Prostate gland (tissue), 2 donors: ENCODE measurements around the gene ENTPD1. TPM values are rescaled to one million over a fixed set of nuclear protein-coding genes. Genes with fewer than 3 reads are reported as not detected.
"Not testable (repeated sequence)": the region's sequence is repeated elsewhere in the genome, so short reads cannot be mapped to it uniquely, and the experiment has no call there.

Experiments
- DNase-seq: peaks from one replicate; pipeline ENCODE4 v3.0.0-alpha.2; 2019; ENCODE audit warnings: low spot score
- H3K27ac ChIP-seq, 2 donors: fragments of 200-600 bp; sonication (generic); 2 replicates each; pipeline ENCODE4 v1.5.1; 2017 to 2019
- H3K27me3 ChIP-seq: fragments of 200-600 bp; sonication (generic); replicated peaks from 2 replicates; pipeline ENCODE4 v1.5.1; 2019; ENCODE audit not compliant: insufficient read depth
- H3K36me3 ChIP-seq, 2 donors: fragments of 200-600 bp; sonication (generic); 1 replicate in 1 of 2; 2 replicates in 1 of 2; pipeline versions ENCODE4 v1.5.1 to v1.8.1; 2017 to 2019
- H3K4me1 ChIP-seq: fragments of 200-600 bp; sonication (generic); replicated peaks from 2 replicates; pipeline ENCODE4 v1.5.1; 2019
- H3K4me3 ChIP-seq, 2 donors: fragments of 200-600 bp; sonication (generic); 2 replicates each; pipeline ENCODE4 v1.5.1; 2017 to 2019
- H3K9me3 ChIP-seq: fragments of 200-600 bp; sonication (generic); 2 replicates; pipeline ENCODE4 v1.5.1; 2017
- CTCF ChIP-seq, 4 experiments: fragments of 200-600 bp in 2 of 4; fragments of 450-650 bp in 2 of 4; sonication (generic) in 2 of 4; IDR thresholded peaks; 1 replicate in 3 of 4; 2 replicates in 1 of 4; pipeline ENCODE4 v1.5.1; 2016 to 2019; ENCODE audit warnings: antibody characterized with exemption in 4 of 4, mild to moderate bottlenecking in 2 of 4, moderate library complexity in 2 of 4
- POLR2A ChIP-seq: fragments of 450-650 bp; IDR thresholded peaks from one replicate; pipeline ENCODE4 v1.6.1; 2016; ENCODE audit warnings: antibody characterized with exemption, mild to moderate bottlenecking
- POLR2AphosphoS5 ChIP-seq: sonication (generic); formaldehyde crosslinking; IDR thresholded peaks from one replicate; pipeline ENCODE4 v1.6.1; 2017; ENCODE audit warnings: antibody characterized with exemption
- WGBS: methylation state at CpG from one replicate; pipeline ENCODE4 v1.1.5; 2018; 5-methylcytosine and 5-hydroxymethylcytosine counted together
- intact Hi-C: fragments of 100-400 bp; cut with DNase I; formaldehyde crosslinking; loops from one replicate; pipeline ENCODE4 v1.14.2; 2022
- total RNA-seq, 2 donors: library from RNA; depleted of rRNA; stranded (reverse); fragments of >200 nt; gene quantifications; one replicate each; pipeline ENCODE4 v1.1.0, GENCODE V29; 2016

The ENTPD1 gene
- total RNA-seq, 2 donors from 2014 or later, result 7.0 to 9.3 TPM

GRCh38 chr10:95880704-95881103 lies 124.7 kb downstream of the ENTPD1 start:
- 65% methylated on average over 2 of the region's 2 CpGs for WGBS
- H3K36me3 ChIP-seq, result no peaks in the 10 kb centered on the region
- DNase-seq, result no peak
- no peaks in the 10 kb centered on the region for H3K4me1 ChIP-seq
- H3K27me3 ChIP-seq, result no peaks in the 10 kb centered on the region
- H3K27ac ChIP-seq, result no peak overlapping the region
- H3K9me3 ChIP-seq, result no peaks in the 10 kb centered on the region
- intact Hi-C loops, result no loop called here
- no peak overlapping the region for H3K4me3 ChIP-seq
- no peak for TF ChIP-seq CTCF (IDR thresholded peaks at IDR 0.05)
- TF ChIP-seq POLR2A, result no peak
- no peak for TF ChIP-seq POLR2AphosphoS5

GRCh38 chr10:95881316-95881715 lies 125.4 kb downstream of the ENTPD1 start:
- intact Hi-C loops, result no loop called here

GRCh38 chr10:95889830-95890229 lies 133.9 kb downstream of the ENTPD1 start:
- 70% methylated on average over 2 of the region's 2 CpGs for WGBS
- intact Hi-C loops, result no loop called here
- no peaks in the 10 kb centered on the region for H3K9me3 ChIP-seq
- no peak for DNase-seq
- no peaks in the 10 kb centered on the region for H3K4me1 ChIP-seq
- no peaks in the 10 kb centered on the region for H3K27me3 ChIP-seq
- TF ChIP-seq POLR2A (no peak), CTCF (IDR thresholded peaks at IDR 0.05) (no peak), POLR2AphosphoS5 (no peak)
- no peak overlapping the region for H3K27ac ChIP-seq
- no peaks in the 10 kb centered on the region for H3K36me3 ChIP-seq
- H3K4me3 ChIP-seq, result no peak overlapping the region

More at GRCh38 chr10:95881316-95881715, 125.4 kb downstream of the ENTPD1 start:
- DNase-seq, result no peak
- H3K9me3 ChIP-seq, result no peaks in the 10 kb centered on the region
- H3K36me3 ChIP-seq, result no peaks in the 10 kb centered on the region
- H3K27ac ChIP-seq, result no peak overlapping the region
- no peaks in the 10 kb centered on the region for H3K4me1 ChIP-seq
- TF ChIP-seq POLR2A (no peak), CTCF (IDR thresholded peaks at IDR 0.05) (no peak), POLR2AphosphoS5 (no peak)
- H3K4me3 ChIP-seq, result no peak overlapping the region
- no peaks in the 10 kb centered on the region for H3K27me3 ChIP-seq

- TF ChIP-seq CTCF (IDR thresholded peaks at IDR 0.05), result no peak
- TF ChIP-seq POLR2AphosphoS5, result no peak
- TF ChIP-seq POLR2A, result no peak
- Histone ChIP-seq H3K4me1 (no peaks in the 10 kb centered on the region), H3K36me3 (no peaks in the 10 kb centered on the region), H3K27ac (no peak overlapping the region), H3K4me3 (no peak overlapping the region), H3K9me3 (no peaks in the 10 kb centered on the region), H3K27me3 (no peaks in the 10 kb centered on the region)
- no peak for DNase-seq
- intact Hi-C loops, result no loop called here
- WGBS, result 63% methylated on average over 4 of the region's 4 CpGs
These were observed 140.3 kb downstream of the ENTPD1 start for GRCh38 chr10:95896071-95896850.

- H3K36me3 ChIP-seq, H3K4me3 ChIP-seq, H3K27ac ChIP-seq, DNase-seq, intact Hi-C loops, H3K9me3 ChIP-seq, H3K27me3 ChIP-seq, H3K4me1 ChIP-seq: not testable (repeated sequence)
- 96% methylated on average over 12 of the region's 12 CpGs for WGBS
These were observed 150.1 kb downstream of the ENTPD1 start for GRCh38 chr10:95905897-95906580.
